SK-N-SH treated with all-trans-retinoic acid at 6 μM for 48 hours (cell line): ENCODE measurements around the gene CYP24A1.

Experiments
- ATAC-seq: fragments of 200-7000 bp; cut with Tn5 transposase; 3 replicates; pipeline ENCODE4 v1.9.1; 2020; ENCODE audit warnings: mild to moderate bottlenecking, moderate library complexity
- ARNTL ChIP-seq: fragments of 450-650 bp; formaldehyde crosslinking; IDR thresholded peaks from 2 replicates; pipeline ENCODE4 v1.5.0; 2020; ENCODE audit warnings: low read depth, mild to moderate bottlenecking, moderate library complexity, borderline replicate concordance
- BACH2 ChIP-seq: fragments of 250-450 bp; sonication (Bioruptor Pico); IDR thresholded peaks from 2 replicates; pipeline ENCODE4 v1.9.0; 2021; ENCODE audit warnings: mild to moderate bottlenecking, borderline replicate concordance
- CREB5 ChIP-seq: fragments of 250-450 bp; sonication (Bioruptor Pico); IDR thresholded peaks from 2 replicates; pipeline ENCODE4 v1.5.1; 2020; ENCODE audit warnings: low read depth, mild to moderate bottlenecking, moderate library complexity
- CSDC2 ChIP-seq: fragments of 250-450 bp; sonication (Bioruptor Pico); IDR thresholded peaks from 2 replicates; pipeline ENCODE4 v1.5.0; 2020; ENCODE audit warnings: mild to moderate bottlenecking, moderate library complexity
- ESRRG ChIP-seq: fragments of 250-450 bp; sonication (Bioruptor Pico); IDR thresholded peaks from 2 replicates; pipeline ENCODE4 v1.6.1; 2021; ENCODE audit warnings: mild to moderate bottlenecking
- GLIS3 ChIP-seq: fragments of 250-450 bp; sonication (Bioruptor Pico); IDR thresholded peaks from 2 replicates; pipeline ENCODE4 v1.5.0; 2020; ENCODE audit warnings: mild to moderate bottlenecking, moderate library complexity
- ISL1 ChIP-seq: fragments of 250-450 bp; sonication (Bioruptor Pico); IDR thresholded peaks from 2 replicates; pipeline ENCODE4 v2.1.2; 2022; ENCODE audit warnings: mild to moderate bottlenecking, moderate library complexity
- OSR1 ChIP-seq: fragments of 250-450 bp; sonication (Bioruptor Pico); IDR thresholded peaks from 2 replicates; pipeline ENCODE4 v1.8.0; 2022; ENCODE audit warnings: moderate library complexity, mild to moderate bottlenecking, inconsistent platforms
- PATZ1 ChIP-seq: fragments of 250-450 bp; sonication (Bioruptor Pico); IDR thresholded peaks from 2 replicates; pipeline ENCODE4 v1.8.0; 2020; ENCODE audit warnings: mild to moderate bottlenecking, moderate library complexity, borderline replicate concordance
- POU6F1 ChIP-seq: fragments of 250-450 bp; sonication (Bioruptor Pico); IDR thresholded peaks from 2 replicates; pipeline ENCODE4 v1.8.0; 2021; ENCODE audit warnings: low read depth, mild to moderate bottlenecking, moderate library complexity, borderline replicate concordance
- PPARA ChIP-seq: fragments of 250-450 bp; sonication (Bioruptor Pico); IDR thresholded peaks from 2 replicates; pipeline ENCODE4 v1.5.0; 2020; ENCODE audit warnings: mild to moderate bottlenecking, borderline replicate concordance
- RARB ChIP-seq: fragments of 250-450 bp; sonication (Bioruptor Pico); IDR thresholded peaks from 2 replicates; pipeline ENCODE4 v1.8.0; 2021; ENCODE audit warnings: mild to moderate bottlenecking, moderate library complexity
- SNAI2 ChIP-seq: fragments of 250-450 bp; sonication (Bioruptor Pico); IDR thresholded peaks from 2 replicates; pipeline ENCODE4 v1.5.0; 2020; ENCODE audit warnings: mild to moderate bottlenecking, moderate library complexity
- TCF4 ChIP-seq: fragments of 250-450 bp; sonication (Bioruptor Pico); IDR thresholded peaks from 2 replicates; pipeline ENCODE4 v1.8.0; 2021; ENCODE audit warnings: mild to moderate bottlenecking, moderate library complexity, borderline replicate concordance
- TOX ChIP-seq: fragments of 250-450 bp; sonication (Bioruptor Pico); IDR thresholded peaks from 2 replicates; pipeline ENCODE4 v1.8.0; 2021; ENCODE audit warnings: mild to moderate bottlenecking, moderate library complexity, borderline replicate concordance
- TSHZ2 ChIP-seq: fragments of 250-450 bp; sonication (Bioruptor Pico); IDR thresholded peaks from 2 replicates; pipeline ENCODE4 v1.5.0; 2020; ENCODE audit warnings: mild to moderate bottlenecking, moderate library complexity
- ZC3H10 ChIP-seq: fragments of 250-450 bp; sonication (Bioruptor Pico); IDR thresholded peaks from 2 replicates; pipeline ENCODE4 v1.5.1; 2021; ENCODE audit warnings: mild to moderate bottlenecking, moderate library complexity
- ZFP3 ChIP-seq: fragments of 250-450 bp; sonication (Bioruptor Pico); IDR thresholded peaks from 2 replicates; pipeline ENCODE4 v1.5.0; 2020; ENCODE audit warnings: mild to moderate bottlenecking, moderate library complexity
- ZFP30 ChIP-seq: fragments of 450-650 bp; formaldehyde crosslinking; IDR thresholded peaks from 2 replicates; pipeline ENCODE4 v1.5.0; 2022; ENCODE audit warnings: mild to moderate bottlenecking, moderate library complexity
- ZNF70 ChIP-seq: fragments of 450-650 bp; formaldehyde crosslinking; IDR thresholded peaks from 2 replicates; pipeline ENCODE4 v1.5.0; 2020; ENCODE audit warnings: mild to moderate bottlenecking, moderate library complexity
- ZNF8 ChIP-seq: fragments of 450-650 bp; formaldehyde crosslinking; IDR thresholded peaks from 2 replicates; pipeline ENCODE4 v1.5.0; 2020; ENCODE audit warnings: mild to moderate bottlenecking, moderate library complexity

Gene CYP24A1

GRCh38 chr20:54167909-54168872, 5.6 kb downstream of the CYP24A1 start:
- TF ChIP-seq ZFP3 (CRISPR knock-in tag) (peak; percentile 95), ARNTL (CRISPR knock-in tag) (no peak)
- peak; percentile 60 for ATAC-seq

- TF ChIP-seq ZNF8 (CRISPR knock-in tag) (no peak), BACH2 (CRISPR knock-in tag) (no peak), POU6F1 (CRISPR knock-in tag) (no peak), TOX (CRISPR knock-in tag) (no peak), ZNF70 (no peak)
- ATAC-seq: no peak
These were observed 6.7 kb downstream of the CYP24A1 start for GRCh38 chr20:54166987-54167662.

- ATAC-seq: no peak
These were observed 8.0 kb downstream of the CYP24A1 start for GRCh38 chr20:54165803-54166202.

GRCh38 chr20:54165014-54165413, 8.8 kb downstream of the CYP24A1 start:
- no peak for ATAC-seq
- TF ChIP-seq ZNF70 (no peak), ISL1 (CRISPR knock-in tag) (no peak), GLIS3 (CRISPR knock-in tag) (no peak), BACH2 (CRISPR knock-in tag) (no peak), RARB (no peak), ESRRG (CRISPR knock-in tag) (no peak), POU6F1 (CRISPR knock-in tag) (no peak), ARNTL (CRISPR knock-in tag) (no peak), ZFP3 (CRISPR knock-in tag) (no peak), CREB5 (CRISPR knock-in tag) (no peak), PATZ1 (no peak), ZC3H10 (CRISPR knock-in tag) (no peak), CSDC2 (CRISPR knock-in tag) (no peak), TOX (CRISPR knock-in tag) (no peak), PPARA (CRISPR knock-in tag) (no peak)

More at GRCh38 chr20:54165803-54166202, 8.0 kb downstream of the CYP24A1 start:
- TF ChIP-seq ZNF70 (no peak), ZNF8 (CRISPR knock-in tag) (no peak), PPARA (CRISPR knock-in tag) (no peak), GLIS3 (CRISPR knock-in tag) (no peak)

- ATAC-seq: no peak
- TF ChIP-seq ESRRG (CRISPR knock-in tag) (no peak), CREB5 (CRISPR knock-in tag) (no peak), TSHZ2 (CRISPR knock-in tag) (no peak), SNAI2 (CRISPR knock-in tag) (no peak), OSR1 (CRISPR knock-in tag) (no peak), ZFP30 (CRISPR knock-in tag) (no peak), TCF4 (CRISPR knock-in tag) (no peak), ARNTL (CRISPR knock-in tag) (no peak), ISL1 (CRISPR knock-in tag) (no peak)
These were observed 10.4 kb downstream of the CYP24A1 start for GRCh38 chr20:54163402-54163801.
